ENCODE measurements around the gene RPS6KB1.
"Not testable (repeated sequence)": the region's sequence is repeated elsewhere in the genome, so short reads cannot be mapped to it uniquely, and the experiment has no call there.

Gene RPS6KB1

DNA sequence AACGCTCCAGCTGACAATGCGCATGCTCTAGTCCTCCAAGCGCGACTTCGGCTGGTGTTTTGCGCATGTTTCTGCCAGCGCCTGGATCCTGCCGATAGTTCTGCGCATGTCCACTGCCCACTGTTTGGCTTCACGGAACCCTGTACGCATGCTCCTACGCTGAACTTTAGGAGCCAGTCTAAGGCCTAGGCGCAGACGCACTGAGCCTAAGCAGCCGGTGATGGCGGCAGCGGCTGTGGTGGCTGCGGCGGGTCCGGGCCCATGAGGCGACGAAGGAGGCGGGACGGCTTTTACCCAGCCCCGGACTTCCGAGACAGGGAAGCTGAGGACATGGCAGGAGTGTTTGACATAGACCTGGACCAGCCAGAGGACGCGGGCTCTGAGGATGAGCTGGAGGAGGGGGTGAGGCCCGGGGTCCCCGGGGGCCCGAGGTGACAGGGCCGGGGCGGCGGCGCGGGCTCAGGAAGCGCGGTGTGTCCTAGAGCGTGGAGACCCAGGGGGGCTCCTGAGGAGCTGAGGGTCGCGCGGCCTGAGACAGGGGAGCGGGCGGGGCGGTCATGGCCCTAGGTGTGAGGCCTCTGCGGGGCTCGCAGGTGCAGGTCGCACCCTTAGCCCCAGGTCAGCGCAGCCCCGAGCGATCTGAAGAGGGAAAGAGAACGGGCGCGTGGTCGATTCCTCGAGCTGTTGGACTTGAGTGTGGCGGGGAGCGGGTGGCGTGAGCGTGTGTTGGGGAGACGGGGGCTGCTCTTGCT, at the start of gene RPS6KB1, which contains the start of gene TUBD1:
Gene RPS6KB1, plus strand, starts transcription at position 198 of the 752 bp plus-strand sequence. Its CDS starts 64 bp downstream, at position 262.
Gene TUBD1, minus strand, starts transcription at position 20 of the 752 bp plus-strand sequence. CDS start 1,941 bp downstream, outside the sequence.
- DNase-seq: peak; percentile 98

DNA sequence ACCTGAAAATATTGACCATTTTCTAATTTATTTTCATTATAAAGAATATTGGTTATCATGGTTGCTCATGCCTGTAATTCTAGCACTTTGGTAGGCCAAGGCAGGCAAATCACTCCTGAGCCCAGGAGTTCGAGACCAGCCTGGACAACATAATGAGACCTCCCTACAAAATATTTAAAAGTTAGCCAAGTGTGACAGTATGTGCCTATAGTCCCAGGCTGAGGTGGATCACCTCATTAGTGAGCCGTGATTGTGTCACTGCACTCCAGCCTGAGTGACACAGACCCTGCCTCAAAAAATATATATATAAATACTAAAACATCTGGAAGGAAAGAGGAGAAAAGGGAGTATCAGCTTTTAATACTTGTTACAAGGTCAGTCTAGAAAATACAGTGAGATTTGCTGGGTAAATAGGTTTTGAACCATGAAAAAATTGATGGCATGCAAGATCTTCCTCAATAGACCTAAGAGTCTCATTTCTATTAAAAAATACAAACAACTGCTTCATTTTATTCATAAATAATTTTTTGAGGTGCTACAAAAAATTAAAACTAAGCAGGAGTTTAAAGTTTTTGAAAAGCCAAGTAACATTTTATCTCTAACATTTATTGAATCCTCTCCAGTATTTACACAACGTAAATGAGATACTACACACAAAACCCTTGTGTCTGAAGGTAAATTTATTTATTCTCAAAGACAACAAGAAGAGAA, 47.9 kb upstream of the RPS6KB1 start:
- no peak for DNase-seq

DNA sequence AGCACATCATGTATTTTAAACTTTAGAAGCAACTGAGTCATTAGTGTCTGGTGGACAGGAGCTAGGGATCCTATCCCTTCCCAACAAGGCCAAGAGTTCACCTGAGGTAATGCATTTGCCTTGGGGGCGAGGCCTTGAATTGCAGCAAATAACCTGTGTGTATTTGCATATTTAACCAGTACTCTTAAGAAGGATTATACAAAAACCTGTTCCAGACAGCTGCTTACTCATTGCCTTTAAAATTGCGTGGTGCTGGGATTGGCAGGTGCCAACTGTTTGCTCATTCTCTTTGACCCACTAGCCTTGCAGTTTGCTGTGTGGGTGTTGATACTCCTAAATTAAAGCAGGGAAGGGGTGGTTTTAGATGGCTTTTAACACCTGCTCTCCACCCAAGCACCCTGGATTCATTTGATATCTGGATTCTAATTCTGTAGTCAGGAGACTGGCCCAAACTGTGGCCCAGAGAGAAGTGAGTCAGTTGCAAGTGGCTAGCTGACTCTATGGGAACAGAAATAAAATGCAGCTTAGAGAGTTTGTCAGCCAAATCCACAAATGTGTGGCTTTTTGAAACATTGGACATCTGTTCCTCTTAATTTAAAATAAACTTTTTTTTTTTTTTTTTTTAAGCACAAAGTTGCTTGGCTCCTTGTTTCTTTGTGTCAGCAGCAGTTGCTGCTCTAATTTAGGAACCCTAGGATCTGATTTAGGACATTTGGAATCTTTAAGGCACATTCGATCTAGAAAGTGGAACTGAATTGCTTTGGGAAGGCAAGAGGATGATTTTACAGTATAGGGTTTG, 47.1 kb upstream of the RPS6KB1 start:
- DNase-seq: peak; percentile 84

DNA sequence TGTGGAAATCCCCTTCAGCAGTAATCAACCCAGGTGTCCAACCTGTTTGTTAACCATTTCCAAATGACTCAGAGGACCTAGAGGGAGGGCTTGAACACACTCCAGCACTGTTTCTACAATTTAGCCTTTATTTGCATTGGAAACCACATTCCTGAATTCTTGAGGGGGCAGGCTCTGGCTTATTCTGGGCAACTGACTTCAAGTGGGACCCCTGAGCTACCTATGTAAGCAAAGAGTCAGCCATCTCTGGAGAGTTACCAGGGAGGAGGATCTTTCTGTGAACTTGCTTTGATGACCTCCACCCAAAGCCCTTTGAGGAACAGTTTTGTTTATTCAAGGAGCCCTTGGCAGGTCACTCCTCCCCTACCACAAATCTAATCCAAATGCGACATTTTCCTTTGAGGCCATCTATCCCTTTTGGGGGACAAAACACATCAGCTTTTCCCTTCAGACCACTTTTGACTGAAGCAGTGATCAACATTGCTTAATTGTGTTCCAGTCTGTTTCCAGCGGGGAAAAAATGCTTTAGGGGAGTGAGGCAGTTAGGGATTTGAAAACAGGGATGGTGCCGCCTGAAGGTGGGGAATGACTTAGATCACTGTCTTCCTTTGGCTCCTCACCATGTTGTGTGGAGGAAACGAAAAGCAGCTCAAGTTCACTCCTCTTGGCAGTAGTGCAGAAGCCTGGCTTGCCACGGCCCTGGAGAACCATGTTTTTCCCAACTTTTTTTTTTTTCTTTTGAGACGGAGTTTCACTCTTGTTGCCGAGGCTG, 46.3 kb upstream of the RPS6KB1 start:
- peak; percentile 86 for DNase-seq

DNA sequence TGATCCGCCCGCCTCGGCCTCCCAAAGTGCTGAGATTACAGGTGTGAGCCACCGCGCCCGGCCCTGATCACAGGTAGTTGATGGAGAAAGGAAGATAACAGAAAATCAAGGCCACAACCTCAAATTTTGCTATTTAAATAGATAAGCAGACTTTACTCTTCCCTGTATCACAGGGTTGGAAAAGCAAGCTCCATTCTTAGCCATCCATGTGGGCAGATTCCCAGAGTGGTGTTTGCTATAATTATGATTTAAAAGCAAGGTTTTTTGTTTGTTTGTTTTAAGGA, 44.6 kb upstream of the RPS6KB1 start:
- DNase-seq: no peak

DNA sequence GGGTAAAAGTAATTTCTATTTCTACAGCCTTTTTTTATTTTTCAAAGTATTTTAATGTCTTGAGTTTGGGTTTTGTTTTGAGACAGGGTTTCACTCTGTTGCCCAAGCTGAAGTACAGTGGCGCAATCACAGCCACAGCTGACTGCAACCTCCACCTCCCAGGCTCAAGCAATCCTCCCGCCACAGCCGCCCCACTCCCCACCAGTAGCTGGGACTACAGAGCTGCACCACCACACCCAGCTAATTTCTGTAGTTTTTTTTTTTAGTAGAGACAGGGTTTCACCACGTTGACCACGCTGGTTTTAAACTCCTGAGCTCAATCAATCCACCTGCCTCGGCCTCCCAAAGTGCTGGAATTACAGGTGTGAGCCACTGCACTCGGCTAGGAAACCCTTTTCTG, 44.1 kb upstream of the RPS6KB1 start:
- DNase-seq: no peak

DNA sequence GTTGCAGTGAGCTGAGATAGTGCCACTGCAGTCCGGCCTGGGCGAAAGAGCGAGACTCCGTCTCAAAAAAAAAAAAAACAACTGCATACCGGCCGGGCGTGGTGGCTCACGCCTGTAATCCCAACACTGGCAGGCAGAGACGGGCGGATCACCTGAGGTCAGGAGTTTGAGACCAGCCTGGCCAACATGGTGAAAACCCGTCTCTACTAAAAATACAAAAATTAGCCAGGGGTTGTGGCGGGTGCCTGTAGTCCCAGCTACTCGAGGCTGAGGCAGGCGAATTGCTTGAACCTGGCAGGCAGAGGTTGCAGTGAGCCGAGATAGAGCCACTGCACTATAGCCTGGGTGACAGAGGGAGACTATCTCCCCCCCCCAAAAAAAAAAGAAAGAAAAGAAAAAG, 42.6 kb upstream of the RPS6KB1 start:
- not testable (repeated sequence) for DNase-seq

DNA sequence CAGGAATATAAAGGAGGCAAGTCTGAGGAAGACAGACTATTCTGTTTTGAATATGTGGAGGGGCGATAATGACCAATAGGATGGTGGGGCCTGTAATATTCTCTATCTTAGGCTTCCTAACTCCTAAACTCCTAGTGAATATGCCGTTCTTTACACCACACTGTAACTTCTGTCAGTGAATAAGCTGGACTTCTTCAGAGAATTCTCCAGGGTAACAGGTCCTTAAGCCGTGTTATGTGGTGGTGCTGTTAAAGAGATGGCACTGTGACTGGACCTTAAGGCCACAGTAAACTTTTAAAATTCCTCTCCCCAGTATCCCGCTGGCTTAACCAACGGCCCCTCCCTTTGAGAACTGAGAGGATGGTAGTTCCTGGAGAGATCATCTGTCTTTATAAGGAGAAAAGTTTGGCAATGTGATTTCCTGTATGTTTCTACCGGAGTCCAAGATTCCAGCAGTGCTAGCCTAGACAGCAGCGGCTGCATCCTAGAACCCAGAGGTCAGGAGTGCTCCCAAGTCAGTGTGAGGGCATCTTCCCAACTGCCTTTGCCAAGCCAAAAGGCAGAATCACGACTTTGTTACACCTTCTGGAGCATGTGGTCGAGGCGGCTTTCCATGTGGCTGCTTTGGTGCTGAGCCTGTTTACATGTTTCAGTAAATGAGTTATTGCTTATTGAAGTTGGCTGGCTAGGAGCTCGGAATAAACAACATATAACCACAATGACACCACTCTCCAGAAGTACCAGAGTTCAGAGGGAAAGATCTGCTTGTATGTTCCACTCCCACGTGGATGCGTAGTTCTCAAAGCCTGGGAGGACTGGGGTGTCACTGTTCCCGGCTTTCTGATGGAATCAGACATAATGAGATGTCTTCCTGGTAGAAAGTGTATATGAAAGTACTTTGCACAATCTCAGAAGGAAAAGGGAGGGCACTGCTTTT, 41.2 kb upstream of the RPS6KB1 start:
- DNase-seq: no peak

DNA sequence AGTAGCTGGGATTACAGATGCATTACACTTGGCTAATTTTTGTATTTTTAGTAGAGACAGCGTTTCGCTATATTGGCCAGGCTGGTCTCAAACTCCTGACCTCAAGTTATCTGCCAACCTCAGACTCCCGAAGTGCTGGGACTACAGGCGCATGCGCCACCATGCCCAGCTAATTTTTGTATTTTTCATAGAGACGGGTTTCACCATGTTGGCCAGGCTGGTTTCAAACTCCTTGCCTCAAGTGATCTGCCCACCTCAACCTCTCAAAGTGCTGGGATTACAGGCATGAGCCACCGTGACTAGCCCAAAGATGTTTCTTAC, 40.1 kb upstream of the RPS6KB1 start:
- DNase-seq: not testable (repeated sequence)

DNA sequence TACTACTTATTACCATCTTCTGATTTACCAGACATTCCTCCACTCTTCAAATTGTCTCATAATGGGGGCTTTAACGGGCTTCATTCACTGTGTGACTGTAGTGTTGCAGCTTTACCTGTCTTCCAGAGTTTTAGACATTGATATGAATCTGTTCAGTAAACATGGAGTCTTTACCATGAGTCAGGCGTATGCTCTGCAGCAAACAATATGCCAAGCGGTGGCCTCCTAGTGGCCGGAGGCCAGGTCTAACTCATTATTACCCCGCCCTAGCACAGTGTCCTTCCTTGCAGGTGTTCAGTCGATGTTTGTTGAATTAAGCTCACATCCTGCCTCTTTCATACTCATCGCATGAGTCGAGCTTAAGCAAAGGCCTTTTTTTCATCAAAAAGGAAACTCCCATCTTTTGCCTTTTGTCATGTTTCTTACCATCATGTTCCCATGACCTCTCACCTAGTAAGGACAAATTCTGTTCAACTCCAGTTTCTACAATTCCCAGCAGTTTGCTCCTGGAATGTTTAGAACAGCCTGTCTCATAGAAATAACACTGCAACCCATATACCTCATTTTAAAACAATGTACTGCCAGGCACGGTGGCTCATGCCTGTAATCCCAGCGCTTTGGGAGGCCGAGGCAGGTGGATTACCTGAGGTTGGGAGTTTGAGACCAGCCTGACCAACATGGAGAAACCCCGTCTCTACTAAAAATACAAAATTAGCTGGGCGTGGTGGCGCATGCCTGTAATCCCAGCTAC, 39.6 kb upstream of the RPS6KB1 start:
- DNase-seq: peak; percentile 88

DNA sequence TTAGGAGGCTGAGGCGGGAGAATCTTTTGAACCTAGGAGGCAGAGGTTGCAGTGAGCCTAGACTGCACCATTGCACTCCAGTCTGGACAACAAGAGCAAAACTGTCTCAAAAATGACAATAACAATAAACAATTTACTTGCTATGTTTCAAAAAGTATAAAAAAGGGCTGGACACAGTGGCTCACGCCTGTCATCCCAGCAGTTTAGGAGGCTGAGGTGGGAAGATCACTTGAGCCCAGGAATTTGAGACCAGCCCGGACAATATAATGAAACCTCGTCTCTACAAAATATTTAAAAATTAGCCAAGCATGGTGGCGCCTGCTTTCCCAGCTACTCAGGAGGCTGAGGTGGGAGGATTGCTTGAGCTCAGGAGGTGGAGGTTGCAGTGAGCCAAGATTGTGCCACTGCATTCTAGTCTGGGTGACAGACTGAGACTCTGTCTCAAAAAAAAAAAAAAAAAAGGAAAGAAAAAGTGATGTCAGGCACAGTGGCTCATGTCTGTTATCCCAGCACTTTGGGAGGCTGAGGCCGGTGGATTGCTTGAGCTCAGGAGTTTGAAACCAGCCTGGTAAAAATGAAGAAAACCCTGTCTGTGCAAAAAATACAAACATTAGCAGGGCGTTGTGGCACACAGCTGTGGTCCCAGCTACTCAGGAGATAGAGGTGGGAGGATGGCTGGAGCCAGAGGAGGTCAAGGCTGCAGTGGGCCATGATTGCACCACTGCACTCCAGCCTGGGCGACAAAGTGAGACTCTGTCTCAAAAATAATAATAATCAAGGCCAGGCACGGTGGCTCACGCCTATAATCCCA, 38.8 kb upstream of the RPS6KB1 start:
- DNase-seq: not testable (repeated sequence)

DNA sequence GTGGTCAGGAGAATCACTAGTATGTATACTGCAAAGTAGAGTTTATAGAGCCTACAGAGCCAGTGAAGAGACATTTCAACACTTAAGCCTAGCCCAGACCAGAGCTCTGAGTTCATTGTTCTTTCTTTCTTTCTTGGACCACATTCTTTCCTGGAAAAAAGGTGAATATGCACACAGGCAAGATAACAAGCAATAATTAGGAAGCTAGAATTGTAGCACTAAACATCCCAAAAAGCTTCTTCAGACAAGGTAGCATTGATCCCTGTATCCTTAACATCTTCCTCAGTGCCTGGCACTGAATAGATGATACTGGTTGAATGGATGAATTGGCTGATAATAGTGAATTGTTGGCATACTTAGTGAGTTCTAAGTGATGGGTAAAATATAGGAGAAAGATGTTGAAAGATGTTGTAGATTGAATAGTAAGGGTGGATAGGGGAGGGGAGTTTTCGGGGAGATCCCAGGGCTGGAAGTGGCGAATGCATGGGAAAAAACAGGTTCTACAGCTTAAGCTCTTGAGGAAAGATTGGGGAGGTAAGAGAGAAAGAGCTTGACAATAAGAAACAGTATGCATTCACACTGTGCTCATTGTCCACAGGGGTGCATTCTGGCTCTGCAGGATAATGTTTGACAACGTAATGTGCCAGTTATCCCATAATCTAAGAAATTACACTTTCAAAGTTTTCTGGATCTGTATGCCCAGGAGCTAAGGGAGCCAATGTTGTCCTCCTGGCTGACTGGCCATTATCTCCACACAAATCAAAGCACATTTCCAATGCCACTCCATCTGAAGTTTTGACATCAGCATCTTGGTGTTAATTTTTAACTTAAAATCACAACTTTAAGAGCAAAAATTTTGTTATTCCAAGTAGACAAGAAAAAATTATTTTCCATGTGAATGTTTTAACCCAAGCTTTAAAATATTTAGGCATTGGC, 35.8 kb upstream of the RPS6KB1 start:
- no peak for DNase-seq

DNA sequence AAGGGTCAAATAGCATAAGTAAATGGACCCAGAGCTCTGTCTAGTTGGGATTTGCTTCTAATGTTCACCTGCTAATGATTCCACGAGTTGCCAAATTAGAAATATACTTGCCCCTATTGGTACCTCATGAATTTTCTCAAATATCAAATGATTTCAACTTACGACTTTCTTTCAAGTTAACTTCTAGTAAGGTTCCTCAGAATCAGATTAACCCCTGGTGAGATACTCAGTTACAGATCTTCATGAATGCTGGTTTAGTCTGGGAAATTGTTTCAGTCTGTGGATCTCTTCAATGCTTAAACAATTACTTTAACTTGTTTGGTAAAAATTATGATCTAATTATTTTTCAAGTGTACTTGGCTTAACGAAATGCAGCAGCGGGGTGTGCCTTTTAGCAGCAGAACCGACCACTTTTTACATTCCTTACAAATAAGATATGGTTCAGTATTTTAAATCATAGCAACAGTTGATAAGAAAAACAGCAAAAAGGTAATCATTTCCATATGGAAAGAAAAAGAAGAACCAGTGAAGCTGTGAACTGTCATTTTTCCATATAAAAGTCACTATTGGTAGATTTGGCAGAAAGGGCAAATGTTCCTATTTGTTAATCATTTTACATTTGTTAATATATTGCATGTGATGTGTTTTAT, 34.6 kb upstream of the RPS6KB1 start:
- DNase-seq: no peak

DNA sequence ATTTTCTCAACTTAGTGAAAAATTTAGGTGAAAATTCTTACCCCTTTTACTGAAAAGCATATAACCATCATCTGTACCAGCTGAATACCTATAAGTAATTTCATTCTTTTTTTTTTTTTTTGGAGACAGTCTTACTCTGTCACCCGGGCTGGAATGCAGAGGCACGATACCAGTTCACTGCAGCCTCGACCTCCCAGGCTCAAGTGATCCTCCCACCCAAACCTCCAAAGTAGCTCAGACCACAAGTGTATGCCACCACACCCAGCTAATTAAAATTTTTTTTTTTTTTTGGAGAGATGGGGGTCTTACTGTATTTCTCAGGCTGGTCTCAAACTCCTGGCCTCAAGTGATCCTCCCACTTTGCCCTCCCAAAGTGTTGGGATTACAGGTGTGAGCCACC, 34.0 kb upstream of the RPS6KB1 start:
- no peak for DNase-seq

DNA sequence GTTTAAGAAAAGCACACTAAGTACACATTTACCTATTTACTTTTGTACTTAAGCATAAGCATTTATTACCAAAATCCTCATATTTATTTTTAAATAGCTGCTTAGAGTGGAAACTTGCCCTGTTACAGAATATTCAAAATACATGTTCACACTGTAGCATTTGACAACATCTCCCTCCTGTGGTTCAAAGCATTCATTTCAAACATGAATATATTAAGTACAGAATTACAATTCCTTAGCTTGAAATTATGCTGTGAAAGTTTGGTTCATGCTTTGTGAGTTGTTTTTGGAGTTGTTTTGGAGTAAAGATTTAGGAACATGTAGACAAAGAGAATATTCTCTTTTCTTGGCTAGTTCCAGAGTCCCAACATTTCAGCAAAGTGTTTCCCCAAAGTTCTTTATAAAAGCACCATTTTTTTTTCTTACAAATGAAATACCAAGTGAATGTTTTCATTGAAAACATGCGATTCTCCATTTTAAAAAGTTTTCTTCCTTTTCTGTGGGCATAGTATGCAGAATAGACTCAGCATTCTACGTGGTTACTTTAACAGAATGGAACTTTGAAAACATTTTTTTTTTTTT, 33.4 kb upstream of the RPS6KB1 start:
- DNase-seq: peak; percentile 62

DNA sequence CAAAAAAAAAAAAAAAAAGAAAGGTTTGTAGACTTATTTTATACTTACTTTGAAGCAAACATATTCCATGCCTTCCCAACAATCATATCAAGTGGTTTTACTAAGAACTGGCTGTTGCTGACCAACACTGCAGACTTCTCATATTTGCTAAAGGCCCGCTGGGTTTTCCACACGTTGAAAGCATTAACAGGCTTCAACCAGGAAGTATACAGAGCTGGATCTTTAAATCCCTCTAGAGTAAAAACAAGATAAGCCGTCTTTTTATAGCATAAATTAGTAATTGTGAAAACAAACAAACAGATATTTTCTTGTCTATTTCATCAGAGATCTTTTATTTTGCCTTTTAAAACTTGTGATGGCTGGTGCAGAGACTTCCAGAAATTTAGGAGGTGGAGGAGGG, 29.3 kb upstream of the RPS6KB1 start:
- DNase-seq: no peak

DNA sequence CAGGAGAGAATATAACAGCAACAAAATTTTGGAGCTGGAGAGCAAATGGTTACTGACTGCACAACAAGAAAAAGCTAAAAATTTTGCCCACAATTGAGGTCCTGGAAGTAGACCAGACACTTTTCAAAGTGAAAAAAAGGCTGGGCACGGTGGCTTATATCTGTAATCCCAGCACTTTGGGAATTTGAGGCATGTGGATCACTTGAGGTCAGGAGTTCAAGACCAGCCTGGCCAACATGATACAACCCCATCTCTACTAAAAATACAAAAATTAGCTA, 23.0 kb upstream of the RPS6KB1 start:
- DNase-seq: no peak

DNA sequence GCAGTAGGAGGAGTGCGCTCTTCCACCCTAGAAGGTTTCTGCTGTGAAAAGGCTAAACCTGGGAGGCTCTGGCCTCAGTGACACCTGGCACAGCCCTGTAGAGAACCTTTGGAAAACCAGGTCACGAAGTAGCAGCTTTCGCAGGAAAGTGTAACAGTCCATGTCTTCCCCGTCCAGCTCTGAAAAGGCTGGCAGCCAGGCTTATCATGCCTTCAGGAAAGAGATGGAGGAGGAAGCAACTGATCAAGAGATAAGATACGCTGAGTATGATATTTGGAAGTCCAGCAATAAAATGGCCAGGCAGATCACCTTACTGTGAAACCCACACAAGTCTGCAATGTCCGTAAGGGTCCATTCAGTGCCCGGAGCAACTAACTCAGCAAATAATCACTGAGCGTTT, 22.4 kb upstream of the RPS6KB1 start:
- DNase-seq: no peak
